Vagina (tissue), 2 donors: ENCODE measurements around the gene SETD2.

ENCODE experiments used
- CTCF ChIP-seq, 3 experiments: fragments of 450-650 bp in 2 of 3; fragments of 200-600 bp in 1 of 3; sonication (generic) in 1 of 3; IDR thresholded peaks; one replicate each; pipeline ENCODE4 v1.5.1; 2017 to 2019; ENCODE audit warnings: antibody characterized with exemption in 3 of 3, mild to moderate bottlenecking in 2 of 3, moderate library complexity in 2 of 3
- POLR2AphosphoS5 ChIP-seq, 2 donors: sonication (generic); formaldehyde crosslinking; IDR thresholded peaks; one replicate each; pipeline ENCODE4 v1.9.0; 2017; ENCODE audit warnings: antibody characterized with exemption in 2 of 2, mild to moderate bottlenecking in 2 of 2, low read depth in 1 of 2; ENCODE audit not compliant: insufficient read depth in 1 of 2

- TF ChIP-seq POLR2AphosphoS5 (IDR thresholded peaks at IDR 0.05; ENCODE audit: insufficient read depth in 1 of 2, low read depth in 1 of 2) (no peak), CTCF (IDR thresholded peaks at IDR 0.05) (no peak)
These were observed 167.0 kb downstream of the SETD2 start for GRCh38 chr3:46996689-46997452.
